CD14-positive monocyte (primary cell): Measurements from ENCODE around the gene HSD11B2. TPM values are rescaled to one million over a fixed set of nuclear protein-coding genes. Genes with fewer than 3 reads are reported as not detected.

ENCODE experiments used
- DNase-seq, 3 donors: peaks; one replicate each; pipeline ENCODE4 v3.0.0-alpha.2; 2011 to 2022
- H2AFZ ChIP-seq: 2 replicates; pipeline ENCODE4 v1.6.0; 2012; ENCODE audit warnings: mild to moderate bottlenecking, low read depth, low read length, inconsistent platforms; ENCODE audit not compliant: insufficient read depth, poor library complexity, severe bottlenecking
- H3K27ac ChIP-seq, 2 donors: 1 replicate in 1 of 2; 2 replicates in 1 of 2; pipeline ENCODE4 v1.5.1; 2012 to 2013; ENCODE audit warnings: low read length in 2 of 2, control low read depth in 1 of 2, inconsistent platforms in 1 of 2, low read depth in 1 of 2, mild to moderate bottlenecking in 1 of 2
- H3K27me3 ChIP-seq, 2 donors: one replicate each; pipeline versions ENCODE4 v1.6.0 to v1.6.1; 2011 to 2013; ENCODE audit warnings: low read length in 2 of 2; ENCODE audit not compliant: control insufficient read depth in 2 of 2, insufficient read depth in 2 of 2
- H3K36me3 ChIP-seq, 2 donors: replicated peaks in 1 of 2; 1 replicate in 1 of 2; 2 replicates in 1 of 2; pipeline versions ENCODE4 v1.5.1 to v1.6.1; 2012 to 2013; ENCODE audit warnings: low read length in 2 of 2, control low read depth in 1 of 2, inconsistent platforms in 1 of 2, mild to moderate bottlenecking in 1 of 2; ENCODE audit not compliant: insufficient read depth in 2 of 2, control insufficient read depth in 1 of 2
- H3K4me1 ChIP-seq, 2 donors: 1 replicate in 1 of 2; 2 replicates in 1 of 2; pipeline versions ENCODE4 v1.5.1 to v1.6.1; 2012 to 2013; ENCODE audit warnings: low read length in 2 of 2, control low read depth in 1 of 2, inconsistent platforms in 1 of 2, mild to moderate bottlenecking in 1 of 2, moderate library complexity in 1 of 2; ENCODE audit not compliant: insufficient read depth in 2 of 2, control insufficient read depth in 1 of 2
- H3K4me2 ChIP-seq: replicated peaks from 2 replicates; pipeline ENCODE3; 2012; ENCODE audit warnings: low read length, moderate library complexity, mild to moderate bottlenecking; ENCODE audit not compliant: poor library complexity, severe bottlenecking; ENCODE audit errors: extremely low read depth
- H3K4me3 ChIP-seq, 3 experiments: fragments of 200-600 bp in 1 of 3; sonication (generic) in 1 of 3; replicated peaks in 1 of 3; 1 replicate in 2 of 3; 2 replicates in 1 of 3; pipeline ENCODE4 v1.5.1; 2011 to 2013; ENCODE audit warnings: low read length in 3 of 3, mild to moderate bottlenecking in 3 of 3, control low read depth in 2 of 3, low read depth in 2 of 3, inconsistent platforms in 1 of 3, moderate library complexity in 1 of 3
- H3K79me2 ChIP-seq: 2 replicates; pipeline ENCODE4 v1.6.0; 2012; ENCODE audit warnings: mild to moderate bottlenecking, control low read depth, inconsistent platforms, low read length, moderate library complexity; ENCODE audit not compliant: insufficient read depth
- H3K9ac ChIP-seq: 2 replicates; pipeline ENCODE4 v1.6.0; 2017; ENCODE audit warnings: low read length, mild to moderate bottlenecking; ENCODE audit not compliant: insufficient read depth, poor library complexity, severe bottlenecking
- H3K9me3 ChIP-seq, 2 donors: replicated peaks in 1 of 2; 1 replicate in 1 of 2; 2 replicates in 1 of 2; pipeline versions ENCODE4 v1.5.1 to v1.6.1; 2012 to 2013; ENCODE audit warnings: low read length in 2 of 2, control low read depth in 1 of 2; ENCODE audit not compliant: control insufficient read depth in 1 of 2, insufficient read depth in 1 of 2
- H4K20me1 ChIP-seq: 2 replicates; pipeline ENCODE4 v1.6.0; 2012; ENCODE audit warnings: mild to moderate bottlenecking, low read length, control low read depth, moderate library complexity; ENCODE audit not compliant: insufficient read depth
- H3K27ac Mint-ChIP-seq, 7 donors: one replicate each; pipeline ENCODE4 v1.8.0; 2020; ENCODE audit warnings: mild to moderate bottlenecking in 7 of 7, mixed read lengths in 7 of 7, moderate library complexity in 6 of 7, inconsistent platforms in 2 of 7
- H3K27me3 Mint-ChIP-seq, 3 donors: one replicate each; pipeline ENCODE4 v1.8.0; 2021 to 2022; ENCODE audit warnings: low read depth in 3 of 3, mild to moderate bottlenecking in 3 of 3, mixed read lengths in 3 of 3, moderate library complexity in 3 of 3, inconsistent platforms in 1 of 3
- H3K36me3 Mint-ChIP-seq, 2 donors: one replicate each; pipeline ENCODE4 v1.8.0; 2020; ENCODE audit warnings: mixed read lengths in 2 of 2, inconsistent platforms in 1 of 2, mild to moderate bottlenecking in 1 of 2
- H3K4me1 Mint-ChIP-seq: one replicate; pipeline ENCODE4 v1.8.0; 2020; ENCODE audit warnings: mild to moderate bottlenecking, mixed read lengths
- H3K4me3 Mint-ChIP-seq, 2 donors: one replicate each; pipeline ENCODE4 v1.8.0; 2020; ENCODE audit warnings: mild to moderate bottlenecking in 2 of 2, mixed read lengths in 2 of 2, moderate library complexity in 1 of 2
- H3K9me3 Mint-ChIP-seq, 7 donors: one replicate each; pipeline ENCODE4 v1.8.0; 2020 to 2022; ENCODE audit warnings: mixed read lengths in 7 of 7, mild to moderate bottlenecking in 6 of 7, moderate library complexity in 6 of 7, inconsistent platforms in 2 of 7
- CTCF ChIP-seq: fragments of 200-600 bp; IDR thresholded peaks from one replicate; pipeline ENCODE4 v1.8.0; 2022; ENCODE audit warnings: antibody characterized with exemption, mild to moderate bottlenecking
- WGBS: methylation state at CpG from one replicate; pipeline ENCODE4 v1.1.5; 2013; ENCODE audit warnings: missing lambda C conversion rate; ENCODE audit not compliant: insufficient coverage; 5-methylcytosine and 5-hydroxymethylcytosine counted together
- intact Hi-C, 2 donors: fragments of 100-400 bp; cut with micrococcal nuclease; formaldehyde crosslinking; loops; one replicate each; pipeline versions ENCODE4 v1.15.0 to v1.15.1; 2023
- polyA plus RNA-seq, 3 donors: library from polyadenylated mRNA; depleted of rRNA in 1 of 3; unstranded in 2 of 3; stranded (reverse) in 1 of 3; fragments of 300-500 nt in 2 of 3; fragments of >200 nt in 1 of 3; fragmentation: Illumina TruSeq in 2 of 3; gene quantifications; 1 replicate in 2 of 3; 2 replicates in 1 of 3; pipeline ENCODE4 v1.2.3, GENCODE V29; 2012 to 2021

HSD11B2 gene
- polyA plus RNA-seq, 3 donors, result not detected

- TF ChIP-seq CTCF, result no peak
- no peaks in the 10 kb centered on the region for H3K9me3 ChIP-seq
- intact Hi-C loops, result no loop called here
- H3K4me2 ChIP-seq, result no peak overlapping the region
- no peak overlapping the region for H3K9ac ChIP-seq
- Mint-ChIP-seq H3K9me3 (peaks cover 0 to 4% (median 0%) of the 10 kb centered on the region in 7 donors), H3K27ac (no peak overlapping the region), H3K4me1 (peaks cover 38% of the 10 kb centered on the region), H3K4me3 (no peak overlapping the region), H3K36me3 (peaks cover 15 to 24% of the 10 kb centered on the region in 2 donors), H3K27me3 (peaks cover 11 to 27% (median 21%) of the 10 kb centered on the region in 3 donors)
- H2AFZ ChIP-seq, result no peak overlapping the region
- H3K27me3 ChIP-seq, result peaks cover 0 to 3% of the 10 kb centered on the region in 2 donors
- peaks cover 35 to 36% of the 10 kb centered on the region in 2 donors for H3K4me1 ChIP-seq
- no peak for DNase-seq
- no peaks in the 10 kb centered on the region for H3K79me2 ChIP-seq
- H3K4me3 ChIP-seq, result no peak overlapping the region
- H3K36me3 ChIP-seq, result no peaks in the 10 kb centered on the region
- 94% methylated on average over 2 of the region's 8 CpGs for WGBS
- peaks cover 40% of the 10 kb centered on the region for H4K20me1 ChIP-seq
- H3K27ac ChIP-seq, result no peak overlapping the region
Observed at GRCh38 chr16:67387479-67388079, 43.3 kb upstream of the HSD11B2 start.

GRCh38 chr16:67388191-67388590 is 42.7 kb upstream of the HSD11B2 start:
- TF ChIP-seq CTCF, result no peak
- Mint-ChIP-seq H3K27me3 (peaks cover 11 to 34% (median 24%) of the 10 kb centered on the region in 3 donors), H3K4me3 (no peak overlapping the region), H3K36me3 (peaks cover 16 to 26% of the 10 kb centered on the region in 2 donors), H3K4me1 (peaks cover 44% of the 10 kb centered on the region), H3K9me3 (peaks cover 0 to 5% (median 0%) of the 10 kb centered on the region in 7 donors), H3K27ac (no peak overlapping the region)
- H3K27me3 ChIP-seq, result peaks cover 0 to 9% of the 10 kb centered on the region in 2 donors
- no peak for DNase-seq
- intact Hi-C loops, result no loop called here
- peaks cover 46% of the 10 kb centered on the region for H4K20me1 ChIP-seq
- H3K4me3 ChIP-seq, result no peak overlapping the region
- no peak overlapping the region for H3K27ac ChIP-seq
- no peaks in the 10 kb centered on the region for H3K36me3 ChIP-seq
- H3K4me2 ChIP-seq, result no peak overlapping the region
- no peak overlapping the region for H2AFZ ChIP-seq
- no peaks in the 10 kb centered on the region for H3K9me3 ChIP-seq
- H3K79me2 ChIP-seq, result no peaks in the 10 kb centered on the region
- no peak overlapping the region for H3K9ac ChIP-seq
- 93% methylated on average over 3 of the region's 8 CpGs for WGBS
- H3K4me1 ChIP-seq, result peaks cover 41 to 42% of the 10 kb centered on the region in 2 donors
